ENCODE data around the gene NINJ1.

Gene NINJ1, protein sequence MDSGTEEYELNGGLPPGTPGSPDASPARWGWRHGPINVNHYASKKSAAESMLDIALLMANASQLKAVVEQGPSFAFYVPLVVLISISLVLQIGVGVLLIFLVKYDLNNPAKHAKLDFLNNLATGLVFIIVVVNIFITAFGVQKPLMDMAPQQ

DNA sequence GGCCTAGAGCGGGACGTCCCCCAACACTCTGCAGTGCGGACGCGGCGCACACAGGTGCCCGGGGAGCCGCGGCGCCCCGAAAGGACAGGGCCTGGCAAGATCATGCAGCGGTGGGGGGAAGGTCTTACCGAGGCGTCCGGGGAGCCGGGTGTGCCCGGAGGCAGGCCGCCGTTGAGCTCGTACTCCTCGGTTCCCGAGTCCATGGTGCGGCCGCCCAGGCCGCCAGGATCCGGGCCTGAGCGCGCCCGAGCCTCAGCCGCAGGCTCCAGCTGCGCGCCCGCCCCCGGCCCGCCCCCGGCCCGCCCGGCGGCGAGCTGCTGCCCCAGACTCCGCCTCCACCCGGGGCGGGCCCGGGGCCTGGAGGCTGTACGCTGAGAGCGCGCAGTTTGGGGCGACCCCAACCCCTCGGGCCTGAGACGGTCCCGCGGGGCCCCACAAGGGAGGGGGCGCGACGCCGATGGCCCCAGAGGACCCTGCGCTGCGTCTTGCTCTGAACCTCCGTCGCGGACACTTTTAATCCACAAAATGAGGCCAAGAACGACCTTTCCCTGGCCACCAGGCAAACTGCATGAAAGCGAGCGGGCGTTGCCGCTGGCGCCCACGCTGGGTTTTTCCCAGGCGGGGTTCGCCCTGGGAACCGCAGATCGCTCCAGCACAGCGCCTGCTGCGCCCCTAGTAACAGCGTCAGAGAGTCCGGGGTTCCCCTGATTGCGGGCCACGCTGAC, at the start of gene NINJ1:
Gene NINJ1 (minus strand): TSS at position 237 of the 725 bp plus-strand sequence. CDS start 34 bp downstream, at position 203.
- DNase-seq, result peak; percentile 88

DNA sequence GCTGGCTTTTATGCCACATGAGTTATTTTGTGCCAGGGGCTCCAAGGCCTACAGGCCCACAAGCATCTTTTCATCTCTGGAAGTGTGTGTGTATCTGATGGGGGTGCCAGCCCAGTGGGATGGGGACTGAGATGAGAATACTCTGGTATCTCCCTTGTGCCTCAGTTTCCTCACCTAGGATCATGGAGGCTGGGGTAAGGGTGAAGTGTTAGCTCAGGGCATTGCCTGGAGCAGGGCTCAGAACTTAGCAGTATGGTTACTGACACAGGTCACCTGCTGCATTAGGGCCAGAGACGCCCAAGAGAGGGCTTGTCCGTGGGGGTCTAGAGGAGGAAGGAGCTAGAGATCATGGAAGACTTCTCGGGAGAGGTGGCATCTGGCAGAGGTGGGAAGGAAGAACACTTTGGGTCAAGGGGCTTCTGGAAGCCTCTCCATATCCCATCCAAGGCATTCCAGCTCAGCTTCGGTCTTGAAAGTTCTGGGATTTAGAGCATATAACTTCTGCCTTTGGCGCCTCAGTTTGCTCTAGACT, 49.1 kb upstream of the NINJ1 start:
- no peak for DNase-seq

DNA sequence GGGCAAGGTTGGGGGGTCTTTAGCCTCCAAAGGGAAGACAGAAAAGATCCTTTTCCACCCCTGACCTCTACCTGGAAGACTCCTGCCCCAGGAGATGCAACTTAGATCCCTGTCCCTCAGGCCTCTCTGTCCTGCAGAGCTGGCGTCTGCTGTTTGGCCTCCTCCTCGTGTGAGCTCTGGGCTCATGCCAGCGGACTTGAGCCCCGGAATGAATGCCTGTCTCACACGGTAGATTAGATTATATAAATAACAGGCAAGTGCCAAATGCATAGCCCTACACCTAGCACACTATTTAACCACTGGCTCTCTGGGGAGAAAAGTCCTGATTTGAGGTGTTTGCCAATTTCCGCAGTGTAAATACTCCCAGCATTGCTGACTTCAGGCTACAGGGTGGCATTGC, 48.5 kb upstream of the NINJ1 start:
- no peak for DNase-seq

DNA sequence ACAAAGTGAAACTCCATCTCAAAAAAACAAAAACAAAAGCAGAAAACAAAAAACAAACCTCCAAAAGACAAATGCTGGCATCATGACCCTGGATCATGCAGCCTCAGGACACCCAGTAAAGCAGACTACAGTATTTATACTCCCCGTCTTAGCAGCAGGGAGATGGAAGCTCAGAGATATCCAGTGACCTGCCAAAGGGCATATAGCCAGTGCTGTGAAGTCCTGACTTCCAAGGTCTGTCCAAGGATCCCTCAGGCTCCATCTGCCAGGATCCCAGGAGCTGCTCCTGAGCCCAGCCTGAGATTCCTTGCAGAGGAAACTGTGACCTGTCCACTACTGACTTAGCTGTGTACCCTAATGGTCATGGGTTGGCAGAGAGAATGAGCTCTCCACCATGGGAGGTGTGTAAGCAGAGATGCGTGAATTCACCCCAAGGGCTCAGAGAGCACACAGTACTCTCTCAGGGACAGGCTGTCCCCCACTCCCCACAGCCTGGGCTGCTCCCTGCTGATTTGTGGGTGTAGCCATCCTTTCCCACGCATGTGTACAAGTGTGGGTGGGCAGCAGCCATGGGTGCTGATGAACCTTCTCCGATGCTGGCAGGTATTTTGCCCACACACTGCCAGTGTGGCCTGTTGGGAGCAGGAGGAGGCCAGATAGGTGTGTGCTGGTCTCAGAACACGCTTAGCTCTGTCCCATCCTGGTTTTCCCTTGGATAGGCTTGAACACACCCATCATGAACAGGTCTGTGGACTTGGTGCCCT, 47.8 kb upstream of the NINJ1 start:
- no peak for DNase-seq

DNA sequence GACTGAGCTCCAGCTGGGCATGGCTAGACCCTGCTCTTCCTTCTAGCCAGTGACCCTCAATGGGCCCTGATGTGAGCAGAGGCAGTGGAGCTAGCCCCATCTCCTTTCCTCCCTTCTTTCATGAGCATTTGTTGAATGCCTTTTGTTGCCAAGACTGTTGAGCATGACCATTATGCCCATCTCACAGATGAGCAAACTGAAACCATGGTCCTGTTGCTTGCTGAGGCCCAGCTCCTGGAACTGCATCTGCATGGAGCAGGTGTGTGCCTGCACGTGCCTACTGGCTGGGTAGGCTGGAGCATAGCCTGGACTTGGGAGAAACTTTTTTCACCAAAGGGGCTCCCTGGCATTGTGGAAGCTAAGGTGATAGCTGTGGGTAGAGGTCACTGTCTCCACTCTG, 46.9 kb upstream of the NINJ1 start:
- no peak for DNase-seq

DNA sequence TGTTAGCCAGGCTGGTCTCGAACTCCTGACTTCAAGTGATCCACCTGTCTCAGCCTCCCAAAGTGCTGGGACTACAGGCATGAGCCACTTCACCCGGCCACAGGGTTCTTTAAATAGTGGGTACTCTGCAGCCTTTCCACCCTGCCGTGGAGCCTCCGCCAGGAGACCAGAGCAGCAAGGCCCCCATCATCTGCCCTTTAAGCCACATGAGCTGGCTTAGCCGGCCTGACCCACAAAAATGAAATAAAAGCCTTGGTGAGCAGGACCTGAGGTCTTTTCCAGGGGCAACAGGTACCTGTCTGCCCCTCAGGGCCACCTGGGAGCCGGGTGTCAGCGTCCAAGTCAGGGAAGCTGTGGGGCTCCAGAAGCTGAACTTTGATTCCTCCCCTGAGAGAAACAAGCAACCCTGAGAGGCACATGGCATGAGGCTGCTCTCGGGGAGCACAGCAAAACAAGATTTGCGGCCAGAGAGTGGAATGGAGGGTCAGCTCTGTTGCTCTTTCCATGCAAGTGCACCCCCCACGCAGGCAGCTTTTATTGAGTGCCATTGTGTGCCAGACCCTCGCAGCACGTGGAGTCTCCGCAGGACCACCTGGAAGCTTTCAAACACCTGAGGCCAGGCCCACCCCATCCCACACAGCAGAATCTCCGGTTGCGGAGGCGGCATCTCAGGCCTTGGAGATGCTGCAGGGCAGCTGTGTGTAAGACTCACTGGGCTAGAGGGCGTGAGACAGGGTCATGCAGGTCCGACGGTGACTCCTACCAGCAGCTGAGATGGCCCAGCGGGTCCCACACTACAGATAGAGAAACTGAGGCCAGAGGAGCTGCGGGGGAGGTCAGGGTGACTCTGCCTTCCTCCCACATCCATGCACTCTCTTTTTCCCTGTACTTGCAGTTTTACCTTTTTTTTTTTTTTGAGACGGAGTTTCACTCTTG, 45.1 kb upstream of the NINJ1 start:
- DNase-seq, result no peak

DNA sequence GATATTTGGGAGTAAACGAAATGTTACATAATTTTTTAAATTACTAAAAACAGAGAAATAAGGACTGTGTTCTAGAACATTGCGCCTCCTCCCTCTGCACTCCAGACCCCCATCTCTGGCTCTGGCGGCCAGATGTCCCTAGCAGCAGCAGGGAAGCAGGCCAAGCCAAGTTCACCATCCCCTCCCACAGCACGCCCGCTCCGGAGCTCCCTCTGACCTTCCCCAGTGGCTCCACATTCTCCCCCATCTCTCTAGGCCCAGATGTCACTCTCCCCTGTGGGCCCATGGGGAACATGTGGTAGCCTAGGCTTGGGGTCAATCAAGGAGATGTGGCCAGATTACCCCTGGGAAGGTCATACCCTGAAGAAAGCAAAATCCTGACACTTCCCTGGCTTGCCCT, 43.6 kb upstream of the NINJ1 start:
- no peak for DNase-seq

DNA sequence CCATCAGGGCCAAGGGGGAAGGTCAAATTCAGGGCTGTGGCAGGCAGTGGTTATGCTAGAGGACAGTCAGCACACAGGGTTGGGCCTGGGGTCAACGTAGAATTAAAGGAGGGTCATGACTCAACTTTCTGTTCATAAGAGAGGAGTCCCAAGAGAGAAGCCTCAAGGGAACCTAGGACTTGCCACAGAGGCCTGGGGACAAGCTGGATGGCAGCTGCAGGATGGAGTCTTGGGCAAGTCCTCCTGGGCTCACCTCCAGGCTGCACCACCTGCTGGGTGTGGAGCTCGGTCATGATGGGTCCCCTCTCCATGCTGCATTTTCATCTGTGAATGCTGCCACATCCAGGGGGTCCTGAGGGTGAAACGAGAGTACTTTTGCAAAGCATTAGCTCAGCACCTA, 40.9 kb upstream of the NINJ1 start:
- DNase-seq, result no peak

DNA sequence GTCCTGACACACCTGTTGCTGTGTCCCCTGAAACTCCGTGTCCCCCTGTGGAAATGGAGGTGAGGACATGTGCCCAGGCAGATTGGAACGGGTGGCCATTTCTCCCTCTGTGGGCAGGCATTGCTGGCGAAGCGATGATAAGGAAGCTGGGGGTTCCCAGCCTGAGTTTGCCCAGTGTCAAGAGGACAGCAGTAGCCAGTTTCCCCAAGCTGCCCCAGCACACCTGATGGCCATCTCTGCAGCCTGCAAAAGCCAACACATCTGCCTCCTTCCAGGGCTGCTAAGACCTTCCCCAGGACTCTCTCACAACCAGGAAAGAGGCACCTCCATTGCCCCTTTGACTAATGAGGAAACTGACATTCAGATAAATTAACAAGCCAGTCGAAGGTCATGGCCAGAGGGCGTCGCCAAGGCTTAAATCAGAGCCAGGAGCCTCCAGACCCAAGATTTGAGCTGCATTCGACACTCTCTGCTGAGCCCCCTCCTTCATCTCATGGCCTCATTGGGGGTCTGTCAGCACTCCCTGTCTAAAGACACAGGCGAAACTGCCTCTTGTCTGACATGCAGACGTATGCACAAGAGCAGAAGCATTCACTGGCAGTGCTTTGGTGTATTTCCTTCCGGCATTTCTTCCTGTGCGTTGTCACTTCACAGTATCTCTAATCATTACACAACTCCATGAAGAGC, 39.5 kb upstream of the NINJ1 start:
- no peak for DNase-seq

DNA sequence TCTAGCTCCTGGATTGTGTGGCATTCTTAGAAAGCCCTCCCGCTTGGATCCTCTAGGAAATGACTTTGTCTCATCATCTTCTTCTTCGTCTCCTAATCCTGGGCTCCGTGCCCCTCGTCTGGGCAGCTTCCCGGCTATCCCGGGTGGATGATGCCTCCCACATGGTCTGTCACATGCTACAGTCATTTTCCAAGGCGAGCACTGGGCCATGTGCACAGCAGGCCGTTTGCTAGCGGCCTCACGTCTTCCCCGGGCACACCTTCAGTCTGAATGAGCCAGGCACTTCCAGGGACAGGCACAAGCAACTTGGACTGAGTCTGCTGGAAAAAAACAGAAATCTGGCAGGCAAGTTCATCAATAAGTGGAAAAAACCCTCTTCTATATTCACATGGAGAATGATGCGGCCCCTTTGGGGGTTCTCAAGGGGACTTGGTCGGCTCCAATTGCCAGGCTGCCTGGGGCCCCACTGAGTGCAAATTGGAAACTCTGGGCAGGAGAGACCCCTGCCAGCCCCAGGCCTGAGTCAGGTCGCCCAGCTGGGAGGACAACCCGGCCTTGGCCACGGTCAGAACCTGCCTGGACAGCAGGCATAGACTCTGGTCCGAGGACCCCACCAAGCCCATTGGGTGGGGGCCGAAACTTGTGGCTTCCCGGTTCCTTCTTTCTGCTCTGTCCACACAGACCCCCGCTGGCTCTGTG, 38.8 kb upstream of the NINJ1 start:
- no peak for DNase-seq

DNA sequence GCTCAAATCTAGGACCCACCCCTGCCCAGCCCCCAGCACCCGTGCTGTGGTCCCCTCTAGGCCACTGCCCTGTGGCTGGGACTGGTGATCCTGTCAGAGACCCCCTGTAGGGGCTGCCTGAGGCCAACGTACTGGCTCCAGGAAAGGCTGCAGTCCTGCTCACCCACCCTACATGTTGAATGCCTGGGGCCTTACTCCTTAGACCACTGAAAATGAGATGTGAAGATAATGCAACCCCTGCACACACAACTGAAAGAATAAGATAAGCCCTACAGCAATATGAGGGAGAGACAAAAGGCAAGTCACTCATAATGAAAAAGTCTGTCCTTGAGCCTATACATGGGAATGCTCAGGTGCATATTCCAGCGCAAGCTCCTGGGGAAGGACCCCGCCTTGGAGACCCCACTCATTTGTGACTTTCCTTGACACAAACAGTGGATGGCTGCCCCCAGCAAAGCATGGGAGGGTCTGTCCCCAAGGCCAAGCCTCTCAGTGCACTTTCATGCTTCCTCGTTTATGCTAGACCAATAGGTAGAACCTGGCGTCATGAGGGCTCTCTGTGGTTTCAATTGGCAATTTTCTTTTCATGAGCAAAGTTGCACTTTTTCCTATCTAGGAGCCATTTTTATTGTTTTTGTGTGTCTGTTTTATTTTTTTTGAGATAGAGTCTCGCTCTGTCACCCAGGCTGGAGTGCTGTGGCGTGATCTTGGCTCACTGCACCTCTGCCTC, 37.4 kb upstream of the NINJ1 start:
- DNase-seq, result no peak

DNA sequence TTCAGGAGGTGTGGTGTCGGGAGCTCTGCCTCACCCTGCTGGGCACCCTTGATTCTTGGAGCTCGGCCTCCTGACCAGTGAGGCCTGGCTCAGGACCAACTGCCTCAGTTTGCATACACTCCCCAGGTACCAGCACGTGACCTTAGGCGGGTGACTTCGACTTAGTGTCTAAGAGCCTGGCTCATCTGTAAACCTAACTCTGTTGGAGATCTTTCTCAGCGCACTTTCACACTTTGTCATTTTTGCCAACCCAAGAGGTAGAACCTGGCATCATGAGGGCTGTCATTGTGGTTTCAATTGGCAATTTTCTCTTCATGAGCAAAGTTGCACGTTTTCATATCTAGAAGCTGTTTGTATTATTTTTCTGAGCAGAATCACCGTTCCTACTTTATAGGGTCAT, 36.5 kb upstream of the NINJ1 start:
- no peak for DNase-seq

DNA sequence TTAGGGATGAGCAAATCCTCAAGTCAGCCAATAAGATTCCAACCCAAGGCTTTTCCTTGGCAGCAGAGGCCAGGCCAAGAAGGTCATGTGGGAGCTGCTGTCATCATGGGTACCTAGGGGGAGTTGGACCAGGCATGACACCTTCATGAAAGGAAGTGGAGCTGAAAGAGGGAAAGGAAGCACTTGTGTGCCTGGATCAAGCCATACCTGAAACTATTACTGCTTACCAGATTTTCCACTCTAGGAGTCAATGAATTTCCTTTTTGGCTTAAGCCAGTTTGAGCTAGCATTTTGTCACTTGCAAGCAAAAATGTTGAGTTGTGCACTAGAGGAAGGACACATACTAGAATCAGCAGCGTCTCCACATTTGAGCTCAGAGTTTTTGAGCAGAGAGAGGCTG, 35.4 kb upstream of the NINJ1 start:
- no peak for DNase-seq

DNA sequence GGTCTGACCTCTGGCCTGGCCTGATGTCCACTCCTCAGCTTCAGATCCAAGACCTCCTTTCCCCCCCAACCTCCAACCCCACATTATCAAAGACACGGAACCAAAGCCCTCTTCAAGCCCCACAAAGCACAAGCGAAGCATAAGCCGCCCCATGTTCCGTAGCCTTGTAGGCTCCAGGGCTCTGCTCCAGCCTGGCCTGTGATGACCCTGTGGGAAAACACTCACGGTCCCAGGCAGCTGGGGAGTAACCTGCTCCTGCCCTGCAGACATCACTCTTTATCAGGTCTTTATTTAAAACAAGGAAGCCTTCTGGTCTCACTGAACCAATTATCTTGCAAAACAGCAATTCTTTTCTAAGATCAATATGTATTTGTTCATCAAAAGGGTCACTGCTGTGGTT, 34.5 kb upstream of the NINJ1 start:
- DNase-seq, result no peak

DNA sequence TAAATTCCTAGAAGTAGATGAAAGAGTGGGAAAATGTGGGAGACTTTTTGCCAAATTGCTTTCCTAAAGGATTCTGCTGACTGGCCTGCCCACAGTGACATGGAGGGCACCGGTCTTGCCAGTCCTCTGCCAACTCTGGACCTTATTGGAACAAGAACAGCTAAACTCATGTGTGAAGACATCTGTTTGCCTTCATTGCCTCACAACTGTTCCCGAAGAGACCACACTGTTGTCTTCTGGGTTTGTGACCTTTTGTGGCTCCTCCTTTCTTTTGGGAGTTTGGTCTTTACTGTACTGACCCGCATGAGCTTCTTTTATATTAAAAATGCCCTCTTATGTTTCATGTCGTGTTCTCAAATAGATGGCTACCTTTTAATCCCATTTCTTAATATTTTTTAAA, 33.8 kb upstream of the NINJ1 start:
- DNase-seq, result no peak

DNA sequence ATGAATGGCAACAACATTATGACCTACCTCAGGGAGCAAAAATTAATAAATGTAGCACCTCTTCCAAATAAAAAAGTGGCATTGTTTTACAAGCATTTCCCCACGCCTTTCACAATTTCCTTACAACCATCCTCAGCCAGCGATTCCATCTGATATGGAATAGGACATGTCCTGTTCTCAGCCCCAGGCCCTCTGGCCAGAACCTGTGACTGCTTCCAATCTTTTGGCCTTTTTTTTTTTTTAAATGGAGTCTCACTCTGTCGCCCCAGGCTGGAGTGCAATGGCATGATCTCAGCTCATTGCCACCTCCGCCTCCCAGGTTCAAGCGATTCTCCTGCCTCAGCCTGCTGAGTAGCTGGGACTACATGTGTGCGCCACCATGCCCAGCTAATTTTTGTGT, 33.1 kb upstream of the NINJ1 start:
- no peak for DNase-seq

DNA sequence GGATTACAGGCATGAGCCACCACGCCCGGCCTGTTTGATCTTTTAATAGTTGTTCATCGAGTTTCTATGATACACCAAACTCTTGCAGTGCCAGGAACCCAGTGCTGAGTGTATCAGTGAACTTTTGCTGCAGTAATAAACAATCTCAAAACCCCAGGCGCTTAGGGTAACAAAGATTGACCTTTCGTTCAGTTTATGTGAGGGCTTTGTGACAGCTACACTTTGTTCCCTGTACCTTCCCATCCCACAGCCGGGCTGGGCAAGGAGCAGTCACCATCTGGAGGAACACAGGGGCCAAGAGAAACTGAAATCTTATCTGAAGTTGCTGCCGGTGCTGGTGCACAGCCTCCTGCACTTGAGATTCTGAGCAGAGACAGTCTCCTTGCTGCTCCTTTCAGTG, 32.6 kb upstream of the NINJ1 start:
- DNase-seq, result no peak

DNA sequence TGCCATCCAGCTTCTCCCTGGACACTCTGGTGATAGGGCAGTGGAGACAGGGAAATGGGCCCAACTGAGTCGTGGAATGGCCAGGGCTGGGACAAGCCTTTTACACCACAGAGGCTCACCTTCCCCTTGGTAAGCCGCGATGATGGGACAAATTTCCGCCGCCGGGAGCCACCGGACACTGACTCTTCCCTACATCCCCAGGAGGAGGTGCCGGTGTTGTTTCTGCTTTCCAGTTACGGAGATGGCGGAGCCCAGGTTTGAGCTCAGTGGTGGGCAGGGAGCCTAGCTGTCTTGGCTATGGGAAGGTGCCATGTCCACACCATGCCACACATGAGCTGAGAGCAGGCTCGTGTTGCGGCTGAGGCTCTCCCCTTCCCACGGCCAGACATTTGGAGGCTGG, 30.0 kb upstream of the NINJ1 start:
- no peak for DNase-seq

DNA sequence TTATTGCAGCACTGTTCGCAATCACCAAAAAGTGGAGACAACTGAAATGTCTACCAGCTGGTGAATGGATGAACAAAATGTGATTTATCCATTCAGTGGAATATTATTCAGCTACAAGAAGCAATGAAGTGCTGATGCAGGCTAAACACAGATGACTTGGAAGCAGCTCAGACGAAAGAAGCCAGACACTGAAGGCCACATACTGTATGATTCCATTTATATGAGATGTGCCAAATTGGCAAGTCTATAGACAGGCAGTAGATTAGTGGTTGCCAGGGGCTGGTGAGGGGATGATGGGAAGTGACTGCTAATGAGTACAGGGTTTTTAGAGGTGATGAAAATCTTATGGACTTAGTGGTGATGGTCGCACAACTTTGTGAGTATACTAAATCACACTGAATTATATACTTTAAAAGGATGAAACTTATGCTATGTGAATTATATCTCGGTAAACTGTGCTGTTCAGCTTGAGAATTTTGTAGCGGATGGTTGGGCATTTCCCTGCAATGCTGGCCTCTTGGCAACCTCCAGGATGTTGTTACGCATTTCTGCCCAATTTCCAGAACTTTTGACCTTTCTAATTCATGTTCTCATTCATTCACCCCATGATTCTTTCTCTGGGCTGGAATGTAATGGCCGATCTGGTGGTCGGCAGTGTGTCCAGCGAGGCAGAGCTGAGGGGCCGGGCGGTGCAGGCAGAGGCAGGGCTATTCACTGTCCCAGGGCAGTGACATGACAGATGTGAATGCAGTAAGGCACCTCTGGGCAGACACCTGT, 27.9 kb upstream of the NINJ1 start:
- no peak for DNase-seq

All from stimulated activated CD4-positive, alpha-beta T cell treated with anti-CD3 and anti-CD28 coated beads, Interleukin-4, amount 100 ng/mL, for 24 hours (primary cell).